Measurements from ENCODE around the gene NFKB1.
"Not testable (repeated sequence)": the region's sequence is repeated elsewhere in the genome, so short reads cannot be mapped to it uniquely, and the experiment has no call there.

The NFKB1 gene, protein sequence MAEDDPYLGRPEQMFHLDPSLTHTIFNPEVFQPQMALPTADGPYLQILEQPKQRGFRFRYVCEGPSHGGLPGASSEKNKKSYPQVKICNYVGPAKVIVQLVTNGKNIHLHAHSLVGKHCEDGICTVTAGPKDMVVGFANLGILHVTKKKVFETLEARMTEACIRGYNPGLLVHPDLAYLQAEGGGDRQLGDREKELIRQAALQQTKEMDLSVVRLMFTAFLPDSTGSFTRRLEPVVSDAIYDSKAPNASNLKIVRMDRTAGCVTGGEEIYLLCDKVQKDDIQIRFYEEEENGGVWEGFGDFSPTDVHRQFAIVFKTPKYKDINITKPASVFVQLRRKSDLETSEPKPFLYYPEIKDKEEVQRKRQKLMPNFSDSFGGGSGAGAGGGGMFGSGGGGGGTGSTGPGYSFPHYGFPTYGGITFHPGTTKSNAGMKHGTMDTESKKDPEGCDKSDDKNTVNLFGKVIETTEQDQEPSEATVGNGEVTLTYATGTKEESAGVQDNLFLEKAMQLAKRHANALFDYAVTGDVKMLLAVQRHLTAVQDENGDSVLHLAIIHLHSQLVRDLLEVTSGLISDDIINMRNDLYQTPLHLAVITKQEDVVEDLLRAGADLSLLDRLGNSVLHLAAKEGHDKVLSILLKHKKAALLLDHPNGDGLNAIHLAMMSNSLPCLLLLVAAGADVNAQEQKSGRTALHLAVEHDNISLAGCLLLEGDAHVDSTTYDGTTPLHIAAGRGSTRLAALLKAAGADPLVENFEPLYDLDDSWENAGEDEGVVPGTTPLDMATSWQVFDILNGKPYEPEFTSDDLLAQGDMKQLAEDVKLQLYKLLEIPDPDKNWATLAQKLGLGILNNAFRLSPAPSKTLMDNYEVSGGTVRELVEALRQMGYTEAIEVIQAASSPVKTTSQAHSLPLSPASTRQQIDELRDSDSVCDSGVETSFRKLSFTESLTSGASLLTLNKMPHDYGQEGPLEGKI

DNA sequence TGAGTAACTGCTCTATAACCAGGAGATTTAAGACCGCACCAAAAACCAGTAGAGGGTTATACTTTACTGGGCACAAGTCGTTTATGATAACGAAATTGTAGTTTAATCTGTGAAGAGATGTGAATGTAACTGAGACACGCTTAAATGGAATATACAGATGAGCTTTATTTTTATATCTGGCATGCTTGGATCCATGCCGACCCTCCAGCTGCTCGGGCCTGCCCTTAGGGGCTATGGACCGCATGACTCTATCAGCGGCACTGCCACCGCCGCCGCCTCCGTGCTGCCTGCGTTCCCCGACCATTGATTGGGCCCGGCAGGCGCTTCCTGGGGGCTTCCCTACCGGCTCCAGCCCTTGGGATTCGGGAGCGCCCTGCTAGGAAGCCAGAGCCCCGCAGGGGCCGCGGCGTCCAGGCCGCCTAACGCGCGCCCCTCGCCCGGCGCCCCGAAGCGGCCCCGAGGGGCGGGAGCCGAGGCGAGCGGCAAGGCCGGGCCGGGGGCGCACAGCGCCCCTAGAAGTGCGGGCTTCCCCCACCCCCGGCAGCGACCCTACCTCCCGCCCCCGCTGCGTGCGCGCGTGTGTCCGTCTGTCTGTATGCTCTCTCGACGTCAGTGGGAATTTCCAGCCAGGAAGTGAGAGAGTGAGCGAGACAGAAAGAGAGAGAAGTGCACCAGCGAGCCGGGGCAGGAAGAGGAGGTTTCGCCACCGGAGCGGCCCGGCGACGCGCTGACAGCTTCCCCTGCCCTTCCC lies at the start of gene NFKB1:
TSS of gene NFKB1 (plus strand) at position 664 of the 751 bp plus-strand sequence. CDS start 24,160 bp downstream, outside the sequence.
- peak; percentile 36 for DNase-seq

DNA sequence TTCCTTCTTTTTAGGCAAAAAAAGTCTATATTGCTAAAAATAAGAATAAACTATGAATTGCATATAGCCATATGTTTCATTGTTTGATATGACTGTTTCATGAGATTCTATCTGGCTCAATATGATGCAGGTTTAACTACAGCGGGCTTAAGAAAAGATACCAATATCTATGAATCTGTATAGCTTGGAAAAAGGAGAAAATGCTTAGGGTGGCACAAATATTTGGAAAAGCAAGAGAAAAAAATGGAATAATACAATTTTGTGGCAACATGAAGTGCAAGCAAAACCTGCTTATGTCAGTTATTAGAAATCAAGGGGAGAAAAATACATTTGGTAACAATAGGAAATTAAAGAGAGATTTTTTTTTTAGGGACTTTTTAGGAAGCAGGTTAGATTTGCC lies 48.3 kb upstream of the NFKB1 start:
- no peak for DNase-seq

DNA sequence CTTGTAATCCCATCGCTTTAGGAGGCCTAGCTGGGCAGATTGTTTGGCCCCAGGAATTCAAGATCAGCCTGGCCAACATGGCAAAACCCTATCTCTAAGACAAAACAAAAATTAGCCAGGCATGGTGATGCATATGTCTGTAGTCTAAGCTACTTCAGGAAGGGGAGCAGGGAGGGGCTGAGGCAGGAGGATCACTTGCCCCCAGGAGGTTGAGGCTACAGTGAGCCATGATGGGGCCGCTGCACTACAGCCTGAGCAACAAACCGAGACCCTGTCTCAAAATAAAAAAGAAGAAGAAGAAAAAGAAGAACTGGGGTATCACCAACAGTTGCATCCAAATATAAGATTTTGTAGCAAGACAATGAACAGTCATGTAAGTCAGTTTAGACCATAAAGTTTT lies 47.3 kb upstream of the NFKB1 start:
- DNase-seq: no peak

DNA sequence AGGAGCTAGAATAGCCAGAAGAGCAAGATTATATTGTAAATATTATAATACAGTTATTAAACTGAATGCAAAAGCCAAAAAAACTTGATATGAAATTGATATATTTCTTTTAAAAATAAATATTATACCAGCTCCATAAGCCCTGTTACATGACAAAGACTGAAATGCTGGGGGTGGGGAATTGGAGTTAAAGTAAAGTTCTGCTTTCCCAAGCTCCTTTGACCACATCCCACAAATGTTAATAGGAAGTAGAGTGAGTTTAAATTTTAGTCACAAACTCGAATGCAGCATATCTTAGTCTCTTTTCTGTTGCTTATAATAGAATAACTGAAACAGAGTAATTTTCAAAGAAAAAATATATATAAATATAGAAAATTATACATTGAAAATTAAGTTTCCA lies 46.9 kb upstream of the NFKB1 start:
- DNase-seq: no peak

DNA sequence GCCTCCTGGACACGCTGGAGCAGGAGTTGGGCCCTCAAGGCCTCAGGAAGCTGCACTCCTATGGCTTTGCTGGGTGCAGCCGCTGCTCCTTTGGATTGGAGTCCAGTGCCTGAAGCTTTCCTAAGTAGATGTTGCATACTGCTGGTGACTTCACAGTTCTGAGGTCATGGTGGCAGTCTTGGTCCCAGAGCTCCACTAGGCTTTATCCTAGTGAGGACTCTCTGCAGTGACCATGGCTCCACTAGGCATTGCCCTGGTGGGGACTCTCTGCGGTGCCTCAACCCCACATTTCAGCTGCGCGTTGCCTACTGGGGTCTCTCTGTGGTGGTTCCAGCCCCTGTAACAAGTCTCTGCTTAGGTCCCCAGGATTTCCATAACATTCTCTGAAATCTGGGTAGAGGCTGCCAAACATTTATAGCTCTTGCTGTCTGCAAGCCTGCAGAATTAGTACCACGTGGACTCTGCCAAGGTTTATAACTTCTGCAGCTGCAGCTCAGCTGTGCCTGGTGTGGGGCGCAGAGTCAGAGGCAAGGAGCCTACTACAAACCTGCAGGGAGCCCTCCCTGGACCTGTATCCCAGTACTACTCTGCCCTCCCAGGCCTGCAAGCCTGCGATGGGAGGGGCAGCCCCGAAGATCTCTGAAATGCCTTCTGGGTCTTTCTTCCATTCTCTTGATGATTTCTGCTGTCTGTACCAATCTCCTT lies 46.0 kb upstream of the NFKB1 start:
- DNase-seq: no peak

DNA sequence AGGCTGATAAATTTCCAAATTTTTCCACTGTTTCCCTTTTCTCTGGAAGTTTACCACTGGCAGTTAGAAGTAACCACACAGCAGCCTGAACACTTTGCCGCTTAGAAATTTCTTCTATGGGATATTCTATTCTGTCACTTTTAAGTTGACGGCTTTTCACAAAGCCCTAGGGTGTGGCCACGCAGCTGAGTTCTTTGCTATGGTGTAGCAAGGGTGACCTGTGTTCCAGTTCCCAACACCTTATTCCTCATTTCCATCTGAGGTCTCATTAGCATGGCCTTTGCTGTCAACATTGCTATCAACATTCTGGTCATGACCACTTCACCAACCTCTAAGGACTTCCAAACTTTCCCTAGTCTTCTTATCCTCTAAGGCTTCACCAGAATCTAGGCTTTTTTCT lies 45.4 kb upstream of the NFKB1 start:
- DNase-seq: no peak

DNA sequence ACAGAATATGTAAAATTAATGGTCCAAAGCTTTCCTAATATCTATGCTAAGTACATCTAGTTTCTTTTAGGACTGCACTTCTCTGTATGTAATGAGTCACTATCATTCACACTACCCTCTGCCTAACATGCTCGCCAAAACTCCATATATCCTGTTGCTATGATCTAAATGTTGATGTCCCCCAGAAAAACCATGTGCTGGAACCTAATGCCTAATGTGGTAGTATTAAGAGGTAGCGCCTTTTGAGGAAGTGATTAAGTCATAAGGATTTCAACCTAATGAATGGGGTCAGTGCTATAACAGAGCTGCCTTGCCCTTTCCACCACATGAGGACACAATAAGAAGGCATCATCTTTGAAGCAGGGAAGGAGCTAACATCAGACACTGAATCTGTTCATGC lies 34.9 kb upstream of the NFKB1 start:
- no peak for DNase-seq

DNA sequence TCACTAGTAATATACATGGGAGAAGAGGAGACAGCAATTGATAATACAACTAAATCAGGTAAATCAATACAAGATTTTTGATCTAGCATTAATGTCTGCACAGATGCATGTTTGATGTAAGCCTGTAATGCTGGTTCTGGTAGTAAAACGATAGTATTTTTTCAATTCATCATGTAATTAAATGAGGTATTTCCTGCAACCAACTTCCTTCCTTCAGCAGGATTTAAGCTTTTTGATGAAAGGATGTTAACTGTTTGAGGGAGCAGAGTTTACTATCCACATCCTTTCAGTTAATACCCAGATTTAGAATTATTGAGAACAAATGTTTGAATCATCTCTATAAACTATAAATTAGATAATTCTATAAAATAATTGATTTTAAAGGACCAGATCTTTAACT lies 31.4 kb upstream of the NFKB1 start:
- no peak for DNase-seq

DNA sequence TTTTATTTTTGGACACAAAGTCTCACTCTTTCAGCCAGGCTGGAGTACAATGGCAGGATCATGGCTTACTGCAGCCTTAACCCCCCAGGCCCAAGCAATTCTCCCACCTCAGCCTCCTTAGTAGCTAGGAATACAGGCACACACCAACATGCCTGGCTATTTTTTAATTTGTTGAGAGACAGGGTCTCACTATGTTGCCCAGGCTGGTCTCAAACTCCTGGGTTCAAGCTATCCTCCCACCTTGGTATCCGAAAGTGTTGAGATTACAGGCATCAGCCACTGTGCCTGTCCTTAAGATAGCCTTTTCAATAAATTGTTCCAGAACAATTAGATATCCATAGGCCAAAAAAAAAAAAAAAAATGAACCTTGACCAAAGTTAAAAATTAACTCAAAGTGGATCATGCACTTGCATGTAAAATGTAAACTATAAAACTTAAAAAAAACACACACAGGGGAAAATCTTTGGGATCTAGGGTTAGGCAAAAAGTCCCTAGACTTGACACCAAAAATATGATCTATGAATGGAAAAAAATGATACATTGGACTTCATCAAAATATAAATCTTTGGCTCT lies 28.6 kb upstream of the NFKB1 start:
- no peak for DNase-seq

DNA sequence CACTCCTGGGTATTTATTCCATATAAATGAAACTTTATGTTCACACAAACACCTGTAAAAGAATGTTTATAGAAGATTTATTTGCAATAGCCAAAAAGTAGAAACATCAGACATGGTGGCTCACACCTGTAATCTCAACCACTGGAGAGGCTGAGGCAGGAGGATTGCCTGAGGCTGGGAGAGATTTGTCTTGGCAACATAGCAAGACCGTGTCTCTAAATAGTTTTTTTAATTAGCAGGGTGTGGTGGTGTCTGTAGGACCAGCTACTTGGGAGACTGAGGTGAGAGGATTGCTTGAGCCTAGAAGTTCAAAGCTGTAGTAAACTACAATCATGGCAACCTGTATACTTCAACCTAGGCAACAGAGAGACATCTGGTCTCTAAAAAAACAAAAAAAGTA lies 27.7 kb upstream of the NFKB1 start:
- no peak for DNase-seq

DNA sequence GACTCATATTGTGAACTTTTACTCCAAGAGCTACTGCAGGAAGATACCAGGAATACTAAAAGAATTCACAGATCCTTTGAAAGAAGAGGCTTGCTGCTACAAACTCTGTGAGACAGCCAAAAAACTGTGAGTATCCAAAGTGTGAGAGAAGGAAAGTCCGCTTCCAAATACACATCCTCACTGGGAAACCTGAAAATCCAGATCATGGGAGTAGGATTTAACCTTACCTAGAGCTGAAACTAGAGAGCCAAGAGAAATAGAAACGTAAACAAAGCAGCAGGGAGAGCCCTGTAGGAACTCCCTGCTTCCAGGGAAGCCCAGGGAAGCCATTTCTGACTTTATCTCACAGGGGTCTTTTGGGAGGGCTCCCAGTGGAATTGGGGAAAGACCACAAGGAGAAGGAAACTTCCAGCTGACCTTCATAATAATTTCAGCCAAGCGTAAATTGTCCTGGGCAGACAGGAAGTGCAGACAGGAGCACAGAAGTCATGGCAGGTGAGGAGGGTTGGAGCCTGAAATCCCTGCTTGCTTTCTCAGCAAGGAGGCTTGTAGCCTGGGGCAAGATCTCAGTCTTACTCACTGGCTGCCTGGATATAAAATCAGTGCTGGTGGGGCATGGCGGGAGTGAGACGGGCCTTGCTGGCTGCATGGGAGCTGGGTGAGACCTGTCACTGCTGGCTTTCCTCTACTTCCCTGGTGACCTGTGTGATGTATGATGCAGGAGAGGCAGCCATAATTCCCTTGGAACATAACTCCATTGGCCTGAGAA lies 26.2 kb upstream of the NFKB1 start:
- no peak for DNase-seq

DNA sequence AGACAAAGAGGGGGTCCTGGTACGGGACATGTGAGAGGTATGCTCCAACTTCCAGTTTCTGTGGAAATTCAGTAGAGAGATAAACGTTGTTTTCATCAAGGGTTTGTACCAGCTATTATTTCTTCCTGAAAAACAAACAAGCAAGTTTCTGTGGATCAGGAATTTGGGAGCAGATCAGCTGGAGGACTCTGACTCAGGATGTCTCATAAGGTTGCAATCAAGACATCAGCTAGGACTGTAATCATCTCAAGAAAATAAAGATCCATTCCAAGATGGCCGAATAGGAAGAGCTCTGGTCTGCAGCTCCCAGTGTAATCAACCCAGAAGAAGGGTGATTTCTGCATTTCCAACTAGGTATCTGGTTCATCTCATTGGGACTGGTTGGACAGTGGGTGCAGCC lies 23.5 kb upstream of the NFKB1 start:
- DNase-seq: no peak

DNA sequence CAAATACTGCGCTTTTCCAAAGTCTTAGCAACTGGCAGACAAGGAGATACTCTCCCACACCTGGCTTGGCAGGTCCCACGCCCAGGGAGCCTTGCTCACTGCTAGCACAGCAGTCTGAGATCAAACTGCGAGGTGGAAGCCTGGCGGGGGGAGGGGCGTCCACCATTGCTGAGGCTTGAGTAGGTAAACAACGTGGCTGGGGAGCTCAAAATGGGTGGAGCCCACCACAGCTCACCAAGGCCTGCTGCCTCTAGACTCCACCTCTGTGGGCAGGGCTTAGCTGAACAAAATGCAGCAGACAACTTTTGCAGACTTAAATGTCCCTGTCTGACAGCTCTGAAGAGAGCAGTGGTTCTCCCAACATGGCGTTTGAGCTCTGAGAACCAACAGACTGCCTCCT lies 23.0 kb upstream of the NFKB1 start:
- no peak for DNase-seq

DNA sequence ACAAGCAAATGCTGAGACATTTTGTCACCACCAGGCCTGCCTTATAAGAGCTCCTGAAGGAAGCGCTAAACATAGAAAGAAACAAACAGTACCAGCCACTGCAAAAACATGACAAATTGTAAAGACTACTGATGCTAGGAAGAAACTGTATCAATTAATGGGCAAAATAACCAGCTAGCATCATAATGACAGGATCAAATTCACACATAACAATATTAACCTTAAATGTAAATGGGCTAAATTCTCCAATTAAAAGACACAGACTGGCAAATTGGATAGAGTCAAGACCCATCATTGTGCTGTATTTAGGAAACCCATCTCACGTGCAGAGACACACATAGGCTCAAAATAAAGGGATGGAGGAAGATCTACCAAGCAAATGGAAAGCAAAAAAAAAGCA lies 21.3 kb upstream of the NFKB1 start:
- not testable (repeated sequence) for DNase-seq

DNA sequence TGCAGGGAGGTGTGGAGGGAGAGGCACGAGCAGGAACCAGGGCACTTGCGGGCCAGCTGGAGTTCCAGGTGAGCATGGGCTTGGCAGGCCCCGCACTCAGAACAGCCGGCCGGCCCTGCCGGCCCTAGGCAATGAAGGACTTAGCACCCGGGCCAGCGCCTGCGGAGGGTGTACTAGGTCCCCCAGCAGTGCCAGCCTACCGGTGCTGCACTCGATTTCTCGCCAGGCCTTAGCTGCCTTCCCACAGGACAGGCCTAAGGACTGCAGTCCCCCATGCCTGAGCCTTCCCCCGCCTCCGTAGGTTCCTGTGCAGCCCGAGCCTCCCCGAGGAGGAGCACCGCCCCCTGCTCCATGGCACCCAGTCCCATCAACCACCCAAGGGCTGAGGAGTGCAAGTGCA lies 18.0 kb upstream of the NFKB1 start:
- DNase-seq: no peak

DNA sequence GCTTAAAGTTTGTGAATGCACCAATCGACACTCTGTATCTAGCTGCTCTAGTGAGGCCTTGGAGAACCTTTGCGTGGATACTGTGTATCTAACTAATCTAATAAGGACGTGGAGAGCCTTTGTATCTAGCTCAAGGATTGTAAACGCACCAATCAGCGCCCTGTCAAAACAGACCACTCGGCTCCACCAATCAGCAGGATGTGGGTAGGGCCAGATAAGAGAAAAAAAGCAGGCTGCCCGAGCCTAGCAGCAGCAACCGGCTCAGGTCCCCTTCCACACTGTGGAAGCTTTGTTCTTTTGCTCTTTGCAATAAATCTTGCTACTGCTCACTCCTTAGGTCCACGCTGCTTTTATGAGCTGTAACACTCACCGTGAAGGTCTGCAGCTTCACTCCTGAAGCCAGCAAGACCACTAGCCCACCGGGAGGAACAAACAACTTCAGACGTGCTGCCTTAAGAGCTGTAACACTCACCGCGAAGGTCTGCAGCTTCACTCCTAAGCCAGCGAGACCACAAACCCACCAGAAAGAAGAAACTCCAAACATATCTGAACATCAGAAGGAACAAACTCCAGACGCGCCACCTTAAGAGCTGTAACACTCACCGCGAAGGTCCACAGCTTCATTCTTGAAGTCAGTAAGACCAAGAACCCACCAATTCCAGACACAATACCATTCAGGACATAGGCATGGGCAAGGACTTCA lies 17.0 kb upstream of the NFKB1 start:
- DNase-seq: not testable (repeated sequence)

DNA sequence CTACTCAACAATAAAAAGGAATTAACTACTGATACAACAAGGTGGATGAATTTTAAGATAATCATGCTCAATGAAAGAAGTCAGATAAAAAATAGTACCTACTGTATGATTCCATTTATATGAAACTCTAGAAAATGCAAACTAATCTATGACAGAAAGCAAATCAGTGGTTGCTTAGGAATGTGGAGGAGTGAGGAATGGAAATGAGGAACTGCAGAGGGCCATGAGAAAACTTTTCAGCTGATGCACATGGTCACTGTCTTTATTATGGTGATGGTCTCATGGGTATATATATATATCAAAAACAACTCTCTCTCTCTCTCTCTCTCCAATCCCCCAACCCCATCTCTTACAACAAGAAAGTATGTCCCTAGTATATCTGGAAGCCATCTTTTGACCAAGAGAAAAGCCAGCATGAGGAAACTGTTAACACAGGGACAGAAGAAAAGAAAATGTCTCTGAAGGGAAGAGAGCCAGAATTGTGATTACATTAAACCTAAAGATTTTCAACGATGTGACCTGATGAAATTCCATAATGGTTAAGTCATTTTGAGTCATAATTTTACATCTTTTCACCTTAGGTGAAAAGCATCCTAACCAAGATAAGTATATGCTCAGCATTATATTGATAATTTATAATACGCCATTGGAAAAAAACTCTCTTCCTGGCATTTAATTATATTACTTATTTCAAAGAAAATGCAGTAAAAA lies 8.5 kb upstream of the NFKB1 start:
- DNase-seq: no peak

DNA sequence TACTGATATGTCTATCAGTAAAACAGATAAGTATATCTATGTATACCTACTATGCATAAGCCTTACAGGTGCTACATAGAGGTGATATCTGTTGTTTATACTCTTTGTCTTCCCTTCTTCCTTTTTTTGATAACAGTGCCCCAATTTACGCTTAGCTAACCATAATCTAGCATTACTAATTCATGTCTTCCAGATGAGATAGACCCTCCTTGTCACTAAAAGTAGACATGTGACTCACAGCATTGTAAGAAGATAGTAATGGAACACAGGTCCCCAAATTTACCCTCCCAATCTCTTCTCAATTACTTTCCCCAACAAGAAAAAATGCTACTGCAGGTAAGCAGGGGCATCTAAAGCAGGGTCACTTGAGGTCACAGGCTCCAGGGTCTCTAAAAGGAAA lies 7.9 kb upstream of the NFKB1 start:
- DNase-seq: no peak

DNA sequence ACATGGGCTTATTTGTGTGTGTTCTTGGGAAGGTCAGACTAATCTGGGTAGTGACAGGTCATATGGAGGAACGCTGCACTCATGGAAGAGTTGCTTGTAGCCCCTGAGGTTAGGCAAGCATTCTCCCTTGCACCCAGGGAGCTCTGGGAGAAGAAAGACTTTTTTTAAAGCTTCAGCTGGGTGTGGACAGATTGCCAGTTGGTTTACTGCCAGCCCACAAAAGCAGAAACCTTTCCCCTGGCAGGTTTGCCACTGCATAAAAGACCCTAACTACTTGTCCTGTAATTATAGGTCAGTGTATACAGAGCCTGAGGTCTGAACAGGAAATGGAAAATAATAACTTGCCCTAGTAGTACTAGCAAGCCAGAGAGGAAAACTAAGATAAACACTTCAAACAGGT lies 7.4 kb upstream of the NFKB1 start:
- DNase-seq: no peak

DNA sequence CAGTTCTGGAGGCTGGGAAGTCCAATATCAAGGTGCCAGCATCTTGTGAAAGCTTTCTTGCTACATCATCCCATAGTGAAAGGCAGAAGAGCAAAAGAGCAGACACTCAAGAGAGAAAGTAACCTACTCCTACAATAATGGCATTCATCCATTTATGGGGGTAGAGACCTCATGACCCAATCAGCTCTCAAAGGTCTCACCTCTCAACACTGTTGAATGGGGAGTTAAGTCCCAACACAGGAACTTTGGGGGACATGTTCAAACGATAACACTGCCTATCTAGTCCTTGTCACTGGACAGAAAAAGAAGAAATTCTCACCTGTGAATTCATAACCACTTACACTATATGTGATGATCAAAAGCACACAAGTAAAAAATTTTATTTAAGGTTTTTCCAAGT lies 6.6 kb upstream of the NFKB1 start:
- no peak for DNase-seq

All from NCI-H1694 treated with DMSO at 0.1 percent for 48 hours (cell line).